DMS114 treated with DMSO at 0.1 percent for 48 hours (cell line): ENCODE data around the gene SVEP1.

Experiments used
- DNase-seq: peaks from one replicate; lab custom pipeline; 2025; ENCODE audit not compliant: unreplicated experiment; lab: John Stamatoyannopoulos, UW

Gene SVEP1

GRCh38 chr9:110327716-110328115, 251.8 kb downstream of the SVEP1 start:
- DNase-seq = no peak

- DNase-seq = no peak
These were observed 255.7 kb downstream of the SVEP1 start for GRCh38 chr9:110323818-110324217.

DNA sequence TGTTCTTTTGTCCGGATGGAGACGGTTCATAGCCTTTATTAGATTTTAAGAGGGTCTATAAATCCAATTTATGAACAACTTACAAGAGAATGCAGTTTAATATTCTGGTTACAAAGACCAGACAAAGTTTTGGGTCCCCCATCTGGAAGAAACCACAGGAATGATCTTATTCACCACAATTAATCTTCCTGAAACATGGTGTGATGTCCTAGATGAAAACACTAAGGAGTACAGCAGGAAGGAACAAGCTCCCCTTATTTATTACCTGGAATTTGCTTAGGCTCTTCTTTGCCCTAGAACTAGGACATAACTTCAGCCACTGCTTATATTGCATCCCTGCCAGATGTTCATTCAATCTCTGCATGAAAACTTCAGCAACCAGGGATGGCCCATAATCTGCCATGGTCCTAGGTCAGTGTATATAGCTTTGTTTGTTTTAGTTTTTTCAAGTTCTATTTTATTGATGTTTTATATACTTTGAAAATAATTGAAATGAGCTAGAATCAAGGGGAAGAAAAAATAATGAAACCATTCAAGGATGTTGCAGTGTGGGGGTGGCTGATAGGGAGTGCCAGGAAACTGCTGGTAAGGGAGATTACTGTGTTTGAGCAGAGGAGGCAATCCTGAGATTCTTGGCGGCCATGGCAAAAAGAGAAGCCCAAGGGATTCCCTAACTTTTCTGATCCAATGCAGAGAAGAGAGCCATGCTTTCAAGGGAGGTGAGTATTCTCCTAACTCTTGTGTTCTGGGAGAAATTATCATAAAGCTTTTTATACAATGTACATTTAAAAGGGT, 258.7 kb downstream of the SVEP1 start:
- DNase-seq = no peak

DNA sequence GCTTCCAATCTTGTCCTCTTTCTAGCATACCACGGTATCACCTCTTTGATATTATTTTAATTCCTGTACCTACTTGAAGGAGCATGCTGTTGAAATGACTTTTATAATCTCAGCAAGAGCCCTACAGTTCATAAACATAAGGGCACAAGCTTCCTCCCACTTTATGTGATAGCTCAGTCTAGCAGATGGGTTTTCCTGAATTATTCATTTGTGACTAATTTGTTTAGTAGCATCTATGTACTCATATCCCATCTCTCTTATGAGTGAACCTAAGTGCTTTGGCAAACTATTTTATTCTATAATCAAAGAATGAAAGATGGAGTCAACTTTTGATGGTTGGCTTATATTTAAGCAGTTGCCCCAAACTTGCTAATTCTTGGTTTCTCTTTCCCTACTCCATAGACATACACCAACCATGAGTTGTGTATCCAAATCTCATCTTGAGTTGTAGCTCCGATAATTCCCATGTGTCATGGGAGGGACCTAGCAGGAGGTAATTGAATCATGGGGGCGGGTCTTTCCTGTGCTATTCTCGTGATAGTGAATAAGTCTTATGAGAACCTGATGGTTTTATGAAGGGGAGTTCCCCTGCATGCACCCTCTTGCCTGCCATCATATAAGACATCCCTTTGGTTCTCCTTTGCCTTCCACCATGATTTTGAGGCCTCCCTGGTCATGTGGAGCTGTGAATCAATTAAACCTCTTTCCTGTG, 259.6 kb downstream of the SVEP1 start:
- no peak for DNase-seq

DNA sequence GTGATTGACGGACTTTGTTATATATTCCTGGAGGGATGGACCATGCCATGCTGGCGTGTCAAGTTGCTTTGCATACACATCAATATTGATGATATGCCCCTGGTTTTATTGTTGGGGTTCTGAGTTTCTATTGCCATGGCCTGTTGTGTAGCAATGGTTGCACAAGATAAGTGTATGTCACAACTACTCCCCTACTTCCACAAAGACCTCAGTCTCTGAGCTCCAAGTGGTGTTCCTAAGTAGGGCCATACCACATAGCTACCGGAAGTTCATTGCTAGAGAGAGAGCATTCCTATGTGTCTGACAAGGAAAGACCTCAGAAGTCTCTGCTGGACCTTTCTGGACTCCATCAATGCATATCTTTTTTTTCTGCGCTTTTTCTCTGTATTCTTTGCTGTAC, 261.6 kb downstream of the SVEP1 start:
- no peak for DNase-seq

GRCh38 chr9:110316261-110317075, 263.1 kb downstream of the SVEP1 start:
- no peak for DNase-seq
